Thyroid gland (tissue), 4 donors: ENCODE results near the gene ESYT2. TPM values are rescaled to one million over a fixed set of nuclear protein-coding genes. Genes with fewer than 3 reads are reported as not detected.
A peak's percentile ranks its signal among the peaks of the same experiment; 100 is the strongest.
"Not testable (repeated sequence)": the region's sequence is repeated elsewhere in the genome, so short reads cannot be mapped to it uniquely, and the experiment has no call there.

Experiments used
- DNase-seq, 2 donors: peaks; one replicate each; pipeline ENCODE4 v3.0.0-alpha.2; 2019
- H3K27ac ChIP-seq, 3 donors: fragments of 200-600 bp; sonication (generic); 1 replicate in 2 of 3; 2 replicates in 1 of 3; pipeline ENCODE4 v1.5.1; 2016 to 2019; ENCODE audit warnings: mild to moderate bottlenecking in 1 of 3, moderate library complexity in 1 of 3
- H3K27me3 ChIP-seq: fragments of 200-600 bp; sonication (generic); one replicate; pipeline ENCODE4 v1.5.1; 2019
- H3K36me3 ChIP-seq, 2 donors: fragments of 200-600 bp; sonication (generic); one replicate each; pipeline ENCODE4 v1.5.1; 2016 to 2019
- H3K4me1 ChIP-seq, 2 donors: fragments of 200-600 bp; sonication (generic); one replicate each; pipeline ENCODE4 v1.5.1; 2017 to 2019
- H3K4me3 ChIP-seq, 3 donors: fragments of 200-600 bp; sonication (generic); replicated peaks in 1 of 3; 1 replicate in 2 of 3; 2 replicates in 1 of 3; pipeline ENCODE4 v1.5.1; 2016; ENCODE audit warnings: mild to moderate bottlenecking in 1 of 3
- H3K9me3 ChIP-seq: fragments of 200-600 bp; sonication (generic); one replicate; pipeline ENCODE4 v1.5.1; 2017
- POLR2A ChIP-seq, 2 donors: fragments of 450-650 bp; IDR thresholded peaks; one replicate each; pipeline ENCODE4 v1.6.1; 2017; ENCODE audit warnings: antibody characterized with exemption in 2 of 2, mild to moderate bottlenecking in 2 of 2, moderate library complexity in 1 of 2
- WGBS, 2 donors: methylation state at CpG; one replicate each; pipeline ENCODE4 v1.1.5; 2017; 5-methylcytosine and 5-hydroxymethylcytosine counted together
- intact Hi-C: fragments of 100-400 bp; cut with DNase I; formaldehyde crosslinking; loops from one replicate; pipeline ENCODE4 v1.15.1; 2023
- total RNA-seq, 4 donors: library from RNA; depleted of rRNA; stranded (reverse); fragments of >200 nt; gene quantifications; one replicate each; pipeline ENCODE4 v1.2.3, GENCODE V29; 2016
- TF ChIP-seq, protein P1 (sequence below), 6 experiments: fragments of 200-600 bp in 3 of 6; fragments of 450-650 bp in 3 of 6; sonication (generic) in 3 of 6; IDR thresholded peaks; one replicate each; pipeline ENCODE4 v1.5.1; 2016 to 2019; ENCODE audit warnings: antibody characterized with exemption in 6 of 6, mild to moderate bottlenecking in 2 of 6, inconsistent platforms in 1 of 6, moderate library complexity in 1 of 6

ESYT2 gene
- total RNA-seq, 4 donors from 2014 or later = 102 to 123 (median 116) TPM

DNA sequence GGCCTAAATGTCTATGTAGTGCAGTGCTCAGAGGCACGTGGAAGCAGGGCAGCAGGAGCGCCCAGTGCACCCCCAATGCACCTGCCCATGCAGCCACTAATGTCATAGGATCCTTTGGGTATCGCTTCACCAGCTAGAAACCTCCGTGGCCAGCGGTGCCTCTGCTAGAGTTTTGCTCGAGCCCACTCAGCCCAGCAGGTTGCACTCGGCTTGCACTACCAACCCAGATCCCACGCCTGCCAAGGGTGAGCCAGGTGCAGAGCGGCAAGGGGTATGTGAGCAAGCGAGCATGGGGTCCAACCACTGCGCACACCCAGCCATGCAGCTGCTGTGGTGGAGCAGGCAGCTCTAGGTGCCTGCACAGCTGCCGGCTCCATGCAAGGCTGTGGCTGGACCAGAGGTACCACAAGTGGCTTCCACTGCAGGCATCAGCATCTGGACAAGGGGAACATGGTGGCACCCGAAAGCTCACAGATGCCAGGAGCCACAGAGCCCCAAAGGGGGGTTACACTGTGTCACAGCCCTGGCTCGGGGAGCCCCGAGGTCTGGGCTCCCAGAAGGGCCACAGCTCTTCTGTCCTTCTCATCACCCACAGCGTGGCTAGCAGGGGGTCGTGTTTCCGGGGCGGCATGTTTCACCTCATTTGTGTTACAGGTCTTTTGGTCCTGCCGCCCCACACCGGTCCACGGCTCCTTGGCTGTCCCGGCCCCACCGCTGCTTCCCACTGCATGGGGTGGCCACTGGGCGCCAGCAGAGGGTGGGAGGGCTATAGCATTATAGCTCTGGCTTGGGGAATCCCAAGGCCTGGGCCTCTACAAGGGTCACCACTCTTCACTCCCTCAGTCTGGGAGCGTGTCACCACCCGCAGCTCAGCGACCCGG, 122.4 kb downstream of the ESYT2 start:
- intact Hi-C loops = loop anchor here (10.0 kb wide), 1 partner anchor 128 kb away; no protein-coding TSS in a partner anchor
- no peak for DNase-seq
- 93 to 96% methylated on average over 19 to 21 of the region's 29 CpGs for WGBS, 2 donors

DNA sequence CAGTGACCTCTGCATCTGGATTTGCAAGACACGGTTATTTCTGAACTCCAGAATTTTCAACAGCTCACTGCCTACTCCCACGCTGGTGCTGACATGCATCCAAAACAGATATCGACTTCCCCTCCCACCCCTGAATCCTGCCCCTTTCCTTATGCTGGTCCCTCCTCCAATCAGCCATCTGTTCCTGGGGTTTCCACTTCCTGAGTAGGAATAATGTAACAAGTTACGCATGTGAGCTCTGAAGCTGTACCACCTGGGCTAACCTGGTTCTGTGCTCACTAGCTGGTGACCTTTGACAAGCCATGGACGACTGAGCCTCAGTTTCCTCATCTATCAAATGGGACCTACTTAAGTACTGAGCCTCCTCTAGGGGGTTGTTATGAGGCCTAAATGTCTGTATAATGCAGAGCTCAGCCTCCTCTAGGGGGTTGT, 123.0 kb downstream of the ESYT2 start:
- intact Hi-C loops = loop anchor here (10.0 kb wide), 1 partner anchor 129 kb away; no protein-coding TSS in a partner anchor
- no peak for DNase-seq
- Histone ChIP-seq H3K4me3 (no peak overlapping the region), H3K27ac (no peak overlapping the region), H3K4me1 (peaks cover 0 to 6% of the 10 kb centered on the region in 2 donors), H3K9me3 (no peaks in the 10 kb centered on the region), H3K36me3 (no peaks in the 10 kb centered on the region), H3K27me3 (no peaks in the 10 kb centered on the region)
- TF ChIP-seq, protein P1, sequence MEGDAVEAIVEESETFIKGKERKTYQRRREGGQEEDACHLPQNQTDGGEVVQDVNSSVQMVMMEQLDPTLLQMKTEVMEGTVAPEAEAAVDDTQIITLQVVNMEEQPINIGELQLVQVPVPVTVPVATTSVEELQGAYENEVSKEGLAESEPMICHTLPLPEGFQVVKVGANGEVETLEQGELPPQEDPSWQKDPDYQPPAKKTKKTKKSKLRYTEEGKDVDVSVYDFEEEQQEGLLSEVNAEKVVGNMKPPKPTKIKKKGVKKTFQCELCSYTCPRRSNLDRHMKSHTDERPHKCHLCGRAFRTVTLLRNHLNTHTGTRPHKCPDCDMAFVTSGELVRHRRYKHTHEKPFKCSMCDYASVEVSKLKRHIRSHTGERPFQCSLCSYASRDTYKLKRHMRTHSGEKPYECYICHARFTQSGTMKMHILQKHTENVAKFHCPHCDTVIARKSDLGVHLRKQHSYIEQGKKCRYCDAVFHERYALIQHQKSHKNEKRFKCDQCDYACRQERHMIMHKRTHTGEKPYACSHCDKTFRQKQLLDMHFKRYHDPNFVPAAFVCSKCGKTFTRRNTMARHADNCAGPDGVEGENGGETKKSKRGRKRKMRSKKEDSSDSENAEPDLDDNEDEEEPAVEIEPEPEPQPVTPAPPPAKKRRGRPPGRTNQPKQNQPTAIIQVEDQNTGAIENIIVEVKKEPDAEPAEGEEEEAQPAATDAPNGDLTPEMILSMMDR (IDR thresholded peaks at IDR 0.05) = no peak
- TF ChIP-seq POLR2A (IDR thresholded peaks at IDR 0.05) = no peak
- 84 to 85% methylated on average over 5 of the region's 5 CpGs for WGBS, 2 donors

More for the DNA sequence above, 122.4 kb downstream of the ESYT2 start:
- no peaks in the 10 kb centered on the region for H3K36me3 ChIP-seq
- H3K4me3 ChIP-seq = no peak overlapping the region
- no peak overlapping the region for H3K27ac ChIP-seq
- H3K4me1 ChIP-seq = peaks cover 0 to 6% of the 10 kb centered on the region in 2 donors
- no peaks in the 10 kb centered on the region for H3K27me3 ChIP-seq
- TF ChIP-seq, protein P1 (IDR thresholded peaks at IDR 0.05) = no peak
- no peak for TF ChIP-seq POLR2A (IDR thresholded peaks at IDR 0.05)
- no peaks in the 10 kb centered on the region for H3K9me3 ChIP-seq

DNA sequence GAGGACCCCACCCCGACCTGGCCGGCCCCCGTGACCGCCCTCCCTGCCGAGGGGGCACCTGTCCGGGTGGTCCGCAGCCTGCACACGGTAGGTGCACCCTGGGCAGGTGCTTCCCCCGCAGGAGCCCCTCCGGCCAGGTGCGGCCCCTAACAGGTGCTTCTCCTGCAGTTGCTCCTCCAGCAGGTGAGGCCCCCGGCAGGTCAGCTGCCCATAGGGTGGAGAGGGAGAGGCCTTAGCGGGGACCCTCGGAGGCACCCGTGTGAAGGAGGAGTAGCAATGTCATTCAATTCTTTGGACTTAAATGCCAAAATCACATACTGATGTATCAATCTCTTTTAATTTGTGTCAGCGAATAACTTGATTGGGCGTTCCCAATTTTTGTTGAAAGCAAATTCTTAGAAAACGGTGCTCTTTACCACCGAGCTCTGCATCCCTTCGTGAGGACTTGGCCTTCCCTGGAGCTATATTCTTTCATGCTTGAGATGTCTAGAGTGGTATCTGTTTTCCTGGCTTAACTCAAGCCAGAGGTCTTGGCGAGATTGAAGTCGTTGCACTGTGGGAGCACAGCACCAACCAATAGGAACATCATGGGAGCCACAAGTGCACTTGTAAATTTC, 124.0 kb downstream of the ESYT2 start:
- no peak for DNase-seq
- Histone ChIP-seq H3K27me3 (no peaks in the 10 kb centered on the region), H3K27ac (peak overlapping the region; percentile 18 to 88 (median 81)), H3K4me3 (peak overlapping the region; percentile 30 to 89 (median 58)), H3K4me1 (peaks cover 0 to 6% of the 10 kb centered on the region in 2 donors), H3K36me3 (no peaks in the 10 kb centered on the region), H3K9me3 (no peaks in the 10 kb centered on the region)
- WGBS, 2 donors = 8 to 20% methylated on average over 10 to 18 of the region's 22 CpGs
- TF ChIP-seq, protein P1 (IDR thresholded peaks at IDR 0.05) = no peak
- TF ChIP-seq POLR2A (IDR thresholded peaks at IDR 0.05) = no peak
- intact Hi-C loops = loop anchor here (10.0 kb wide), 1 partner anchor 129 kb away; no protein-coding TSS in a partner anchor

DNA sequence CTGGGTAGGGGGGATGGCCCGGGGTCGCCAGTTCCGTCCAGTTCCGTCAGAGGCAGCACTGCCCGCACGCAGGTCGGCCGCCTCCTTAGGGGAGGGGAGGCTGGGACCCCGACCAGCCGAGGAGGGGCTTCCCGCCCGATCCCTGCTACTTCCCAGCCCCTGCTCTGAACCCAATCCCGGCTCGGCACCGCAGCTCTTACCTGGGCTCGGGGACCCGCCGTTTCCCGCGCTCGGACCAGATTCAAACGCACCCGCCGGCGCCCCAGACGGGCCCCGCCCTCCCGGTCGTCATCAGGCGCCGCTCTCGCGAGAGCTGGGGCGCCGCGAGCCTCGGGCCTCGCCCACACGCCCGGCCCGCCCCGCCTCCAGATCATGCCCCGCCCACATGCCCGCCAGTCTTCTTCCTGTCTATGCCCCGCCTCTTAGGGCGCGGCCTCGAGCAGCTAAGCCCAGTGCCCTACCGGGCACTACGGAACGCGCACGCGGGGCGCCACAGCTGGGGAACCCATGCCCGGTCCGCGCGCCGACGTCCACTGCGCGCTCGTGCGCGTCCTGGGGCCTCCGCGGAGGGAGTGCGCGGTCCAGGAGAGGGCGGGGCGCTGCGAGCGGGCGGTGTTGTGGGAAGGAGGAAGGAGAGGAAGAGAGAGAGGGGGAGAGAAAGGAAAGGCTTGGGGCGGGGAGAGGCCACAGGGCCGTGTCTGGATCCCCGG, 124.6 kb downstream of the ESYT2 start, which contains the start of gene NCAPG2:
Gene NCAPG2, minus strand, starts transcription at position 281 of the 710 bp plus-strand sequence. CDS start 2,905 bp downstream, outside the sequence.
- Histone ChIP-seq H3K27ac (peak within 1 kb of the TSS; percentile 18 to 88 (median 81)), H3K36me3 (no peaks in the 10 kb centered on the region), H3K4me1 (peaks cover 0 to 6% of the 10 kb centered on the region in 2 donors), H3K4me3 (peak within 1 kb of the TSS; percentile 52 to 89 (median 68)), H3K27me3 (no peaks in the 10 kb centered on the region), H3K9me3 (no peaks in the 10 kb centered on the region)
- TF ChIP-seq POLR2A (IDR thresholded peaks at IDR 0.05) = peak in 1 of 2 donors; percentile 96
- TF ChIP-seq, protein P1 (IDR thresholded peaks at IDR 0.05) = peak in 3 of 6 experiments; percentile 37 to 63 (median 42)
- peak; percentile 99 for DNase-seq
- intact Hi-C loops = loop anchor here (5.0 to 10.0 kb wide), 2 partner anchors 130 to 273 kb away; no protein-coding TSS in a partner anchor
- WGBS, 2 donors = 0 to 2% methylated on average over 19 to 32 of the region's 78 CpGs

DNA sequence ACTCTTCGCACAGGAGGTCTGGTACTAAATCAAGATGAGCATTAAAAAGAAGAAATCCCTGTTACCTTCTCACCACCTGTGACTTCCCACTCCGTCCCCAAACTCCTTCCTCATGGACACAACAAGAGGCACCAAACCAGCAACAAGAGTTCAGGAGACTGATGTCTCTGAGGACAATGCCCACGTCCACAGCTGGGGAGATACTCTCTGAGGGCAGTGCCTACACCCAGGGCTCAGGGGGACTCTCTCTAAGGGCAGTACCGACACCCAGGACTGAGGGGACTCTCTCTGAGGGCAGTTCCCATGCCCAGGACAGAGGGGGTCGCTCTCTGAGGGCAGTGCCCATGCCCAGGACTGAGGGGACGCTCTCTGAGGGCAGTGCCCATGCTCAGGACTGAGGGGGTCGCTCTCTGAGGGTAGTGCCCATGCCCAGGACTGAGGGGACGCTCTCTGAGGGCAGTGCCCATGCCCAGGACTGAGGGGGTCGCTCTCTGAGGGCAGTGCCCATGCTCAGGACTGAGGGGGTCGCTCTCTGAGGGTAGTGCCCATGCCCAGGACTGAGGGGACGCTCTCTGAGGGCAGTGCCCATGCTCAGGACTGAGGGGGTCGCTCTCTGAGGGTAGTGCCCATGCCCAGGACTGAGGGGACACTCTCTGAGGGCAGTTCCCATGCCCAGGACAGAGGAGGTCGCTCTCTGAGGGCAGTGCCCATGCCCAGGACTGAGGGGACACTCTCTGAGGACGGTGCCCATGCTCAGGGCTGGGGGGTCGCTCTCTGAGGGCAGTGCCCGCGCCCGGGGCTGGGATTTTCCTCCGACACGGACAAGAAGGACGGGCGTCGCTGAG, 125.4 kb downstream of the ESYT2 start:
- intact Hi-C loops = loop anchor here (5.0 to 10.0 kb wide), 2 partner anchors 131 to 273 kb away; no protein-coding TSS in a partner anchor
- H3K36me3 ChIP-seq, H3K4me1 ChIP-seq, H3K9me3 ChIP-seq, H3K27me3 ChIP-seq, DNase-seq: not testable (repeated sequence)
- peak overlapping the region in 1 of 3 donors; percentile 17 for H3K27ac ChIP-seq
- 26 to 36% methylated on average over 8 to 9 of the region's 23 CpGs for WGBS, 2 donors
- peak overlapping the region; percentile 52 to 89 (median 68) for H3K4me3 ChIP-seq
